GM19193 (cell line): ENCODE results near the gene SDC4.

ENCODE experiments used
- POLR2A ChIP-seq: IDR thresholded peaks from 4 replicates; pipeline ENCODE4 v1.6.1; 2011; ENCODE audit not compliant: insufficient read depth, insufficient read length; ENCODE audit errors: extremely low read depth

SDC4 gene

GRCh38 chr20:45318948-45319347, 29.3 kb downstream of the SDC4 start:
- TF ChIP-seq POLR2A, result no peak

- no peak for TF ChIP-seq POLR2A
Measured at GRCh38 chr20:45318386-45318939, 29.8 kb downstream of the SDC4 start.

- no peak for TF ChIP-seq POLR2A
Measured at GRCh38 chr20:45317826-45318225, 30.4 kb downstream of the SDC4 start.

- no peak for TF ChIP-seq POLR2A
Measured at GRCh38 chr20:45316150-45317080, 31.8 kb downstream of the SDC4 start.

GRCh38 chr20:45315672-45316071, 32.6 kb downstream of the SDC4 start:
- no peak for TF ChIP-seq POLR2A

- no peak for TF ChIP-seq POLR2A
Measured at GRCh38 chr20:45313943-45314342, 34.3 kb downstream of the SDC4 start.

- TF ChIP-seq POLR2A, result no peak
Measured at GRCh38 chr20:45313065-45313695, 35.0 kb downstream of the SDC4 start.

- TF ChIP-seq POLR2A, result no peak
Measured at GRCh38 chr20:45312241-45312640, 36.0 kb downstream of the SDC4 start.

- no peak for TF ChIP-seq POLR2A
Measured at GRCh38 chr20:45311589-45312211, 36.5 kb downstream of the SDC4 start.

GRCh38 chr20:45309075-45309474, 39.1 kb downstream of the SDC4 start:
- no peak for TF ChIP-seq POLR2A

GRCh38 chr20:45308117-45308778, 40.0 kb downstream of the SDC4 start, which contains the start of gene MATN4:
Gene MATN4, minus strand, starts transcription at chr20:45308299. Its CDS starts 2,717 bp downstream, at chr20:45305582.
- no peak for TF ChIP-seq POLR2A

- no peak for TF ChIP-seq POLR2A
Measured at GRCh38 chr20:45307076-45307640, 41.1 kb downstream of the SDC4 start.

- no peak for TF ChIP-seq POLR2A
Measured at GRCh38 chr20:45306431-45306982, 41.7 kb downstream of the SDC4 start, which contains the start of gene RBPJL. Gene RBPJL, plus strand, starts transcription at chr20:45306840. Its CDS starts 83 bp downstream, at chr20:45306923.

- TF ChIP-seq POLR2A, result no peak
Measured at GRCh38 chr20:45305262-45305661, 43.0 kb downstream of the SDC4 start.

GRCh38 chr20:45304464-45304999, 43.7 kb downstream of the SDC4 start:
- no peak for TF ChIP-seq POLR2A
